ENCODE results near the gene CSF2RB.
"Not testable (repeated sequence)": the region's sequence is repeated elsewhere in the genome, so short reads cannot be mapped to it uniquely, and the experiment has no call there.

Gene CSF2RB

GRCh38 chr22:36989012-36989411, 75.6 kb downstream of the CSF2RB start:
- peaks cover 35% of the 10 kb centered on the region; the same call in 1 of the 2 replicates for H3K27me3 ChIP-seq (ENCODE audit: insufficient read depth, low read length)

More at GRCh38 chr22:36989012-36989411, 75.6 kb downstream of the CSF2RB start:
- not testable (repeated sequence) for H3K36me3 ChIP-seq (ENCODE audit: insufficient read depth, low read length); H3K27ac ChIP-seq (ENCODE audit: low read depth, low read length); H3K4me1 ChIP-seq (ENCODE audit: control insufficient read depth, insufficient read depth, low read length, unreplicated experiment); H2AFZ ChIP-seq (ENCODE audit: low read length, unreplicated experiment); H3K4me3 ChIP-seq (ENCODE audit: low read depth, low read length); H3K79me2 ChIP-seq (ENCODE audit: control insufficient read depth, insufficient read depth, low read length, unreplicated experiment)
